Measurements from ENCODE around the gene CCDC86.

- TF ChIP-seq POLR2AphosphoS5 (IDR thresholded peaks at IDR 0.05) = no peak
- no peak for TF ChIP-seq CTCF (IDR thresholded peaks at IDR 0.05)
These were observed 4.9 kb upstream of the CCDC86 start for GRCh38 chr11:60836866-60837515.
